C4-2B (cell line): ENCODE results near the gene GJB5.

Experiments
- ZFX ChIP-seq: fragments of 450-650 bp; IDR thresholded peaks from 2 replicates; pipeline ENCODE4 v1.6.1; 2017
- TF ChIP-seq, protein P1 (sequence below): fragments of 450-650 bp; conservative IDR thresholded peaks from 2 replicates; pipeline ENCODE4 v1.5.1; 2017; ENCODE audit warnings: mild to moderate bottlenecking

- TF ChIP-seq, protein P1, sequence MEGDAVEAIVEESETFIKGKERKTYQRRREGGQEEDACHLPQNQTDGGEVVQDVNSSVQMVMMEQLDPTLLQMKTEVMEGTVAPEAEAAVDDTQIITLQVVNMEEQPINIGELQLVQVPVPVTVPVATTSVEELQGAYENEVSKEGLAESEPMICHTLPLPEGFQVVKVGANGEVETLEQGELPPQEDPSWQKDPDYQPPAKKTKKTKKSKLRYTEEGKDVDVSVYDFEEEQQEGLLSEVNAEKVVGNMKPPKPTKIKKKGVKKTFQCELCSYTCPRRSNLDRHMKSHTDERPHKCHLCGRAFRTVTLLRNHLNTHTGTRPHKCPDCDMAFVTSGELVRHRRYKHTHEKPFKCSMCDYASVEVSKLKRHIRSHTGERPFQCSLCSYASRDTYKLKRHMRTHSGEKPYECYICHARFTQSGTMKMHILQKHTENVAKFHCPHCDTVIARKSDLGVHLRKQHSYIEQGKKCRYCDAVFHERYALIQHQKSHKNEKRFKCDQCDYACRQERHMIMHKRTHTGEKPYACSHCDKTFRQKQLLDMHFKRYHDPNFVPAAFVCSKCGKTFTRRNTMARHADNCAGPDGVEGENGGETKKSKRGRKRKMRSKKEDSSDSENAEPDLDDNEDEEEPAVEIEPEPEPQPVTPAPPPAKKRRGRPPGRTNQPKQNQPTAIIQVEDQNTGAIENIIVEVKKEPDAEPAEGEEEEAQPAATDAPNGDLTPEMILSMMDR, result no peak
- no peak for TF ChIP-seq ZFX
Observed at GRCh38 chr1:34753163-34753562, 1.7 kb upstream of the GJB5 start.
